HuH-7 (cell line): Measurements from ENCODE around the gene DKC1.
A peak's percentile ranks its signal among the peaks of the same experiment; 100 is the strongest.

Experiments used
- DNase-seq: peaks from one replicate; pipeline ENCODE4 v3.0.0; 2011; ENCODE audit warnings: low spot score

DKC1 gene

DNA sequence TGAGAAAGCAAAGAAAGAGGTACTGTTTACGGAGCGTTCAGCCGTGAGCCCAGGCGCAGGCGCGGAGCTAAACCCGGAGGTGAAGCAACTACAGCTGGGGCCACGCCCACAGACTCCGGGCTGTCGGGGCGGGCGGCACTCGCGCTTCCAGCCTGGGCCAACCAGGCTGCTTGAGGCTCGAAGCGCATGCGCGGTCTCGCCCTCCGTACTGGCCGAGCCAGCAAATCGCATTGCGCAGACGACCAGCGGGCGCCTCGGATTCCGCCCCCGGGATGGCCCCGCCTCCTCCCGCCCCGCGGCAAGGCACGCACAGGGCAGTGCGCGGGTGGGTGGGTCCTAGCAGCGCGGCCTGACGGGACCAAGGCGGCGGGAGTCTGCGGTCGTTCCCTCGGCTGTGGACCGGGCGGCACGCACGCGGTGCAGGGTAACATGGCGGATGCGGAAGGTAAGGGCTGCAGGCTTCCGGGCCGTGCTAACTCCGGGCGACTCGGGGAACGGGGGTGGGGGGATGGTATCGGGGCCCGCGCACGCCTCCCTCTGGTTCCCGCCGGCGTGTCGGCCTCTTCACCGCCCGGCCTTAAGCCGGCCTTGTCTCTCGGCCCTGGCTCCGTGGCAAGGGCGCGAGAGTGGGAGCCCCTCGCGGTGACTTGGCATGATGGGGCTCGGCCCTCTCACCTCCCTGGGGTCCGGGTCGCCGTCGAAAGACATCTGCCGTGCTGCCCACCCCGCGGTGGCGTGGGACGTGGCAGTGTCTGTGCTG lies at the start of gene DKC1:
DKC1 (plus strand) TSS at position 328 of the 760 bp plus-strand sequence; CDS start at position 430, 102 bp downstream.
- DNase-seq, result peak; percentile 89

DNA sequence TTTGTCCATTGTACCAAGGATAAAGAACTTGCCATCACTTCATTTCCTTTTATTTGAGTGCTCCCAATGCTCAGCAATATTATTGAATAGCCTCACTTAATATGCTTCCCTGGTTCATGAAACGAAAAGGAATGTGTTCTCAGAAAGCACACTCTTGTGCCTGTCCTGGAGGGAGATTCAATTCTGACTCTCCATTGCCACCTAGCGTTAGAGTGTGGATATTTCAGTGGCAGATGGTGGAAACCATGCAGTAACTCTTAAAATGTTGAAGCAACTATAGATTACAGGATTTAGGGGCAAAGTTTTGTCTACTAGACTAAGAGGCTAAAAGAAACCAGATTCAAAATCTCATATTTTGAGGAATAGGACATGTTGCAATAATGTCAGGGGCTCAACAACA lies 47.7 kb upstream of the DKC1 start:
- peak; percentile 26 for DNase-seq

DNA sequence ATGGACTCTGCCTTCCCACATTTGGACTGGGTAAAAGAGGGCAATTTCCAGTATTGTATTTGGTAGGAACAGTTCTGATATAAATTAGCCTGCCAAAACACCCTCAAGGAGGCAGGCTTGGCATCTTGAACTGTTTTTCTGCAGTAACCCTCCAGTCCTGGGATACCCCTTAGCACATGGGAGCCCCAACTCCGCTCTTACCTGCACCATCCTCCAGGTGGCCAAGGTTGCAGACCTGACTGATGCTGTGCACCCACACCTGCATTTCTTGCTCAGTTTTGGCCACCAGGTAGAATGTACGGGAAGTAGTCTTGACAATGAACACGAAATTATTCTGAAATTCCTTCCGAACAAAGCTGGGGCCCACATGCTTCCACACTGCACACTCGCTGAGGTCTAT lies 46.8 kb upstream of the DKC1 start:
- DNase-seq, result no peak

DNA sequence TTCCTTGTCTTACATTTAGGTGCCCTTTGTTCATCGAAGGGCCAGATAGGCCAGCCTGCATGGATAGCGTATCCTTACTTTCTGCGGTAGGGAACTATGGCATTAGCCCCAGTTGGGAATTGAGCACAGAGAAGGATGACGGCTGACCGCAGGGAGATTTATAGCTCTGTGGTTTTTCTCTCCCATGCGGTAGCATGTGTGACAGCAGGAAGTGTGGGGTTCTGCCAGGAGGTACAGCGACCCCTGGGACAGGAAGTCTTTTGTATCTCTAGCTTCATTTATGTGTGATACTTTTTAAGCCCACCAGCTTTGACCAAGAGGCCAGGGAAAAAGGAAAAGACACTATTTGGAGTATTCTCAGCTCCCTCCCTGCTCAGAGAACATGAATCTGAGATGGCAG lies 44.8 kb upstream of the DKC1 start:
- DNase-seq, result peak; percentile 6

DNA sequence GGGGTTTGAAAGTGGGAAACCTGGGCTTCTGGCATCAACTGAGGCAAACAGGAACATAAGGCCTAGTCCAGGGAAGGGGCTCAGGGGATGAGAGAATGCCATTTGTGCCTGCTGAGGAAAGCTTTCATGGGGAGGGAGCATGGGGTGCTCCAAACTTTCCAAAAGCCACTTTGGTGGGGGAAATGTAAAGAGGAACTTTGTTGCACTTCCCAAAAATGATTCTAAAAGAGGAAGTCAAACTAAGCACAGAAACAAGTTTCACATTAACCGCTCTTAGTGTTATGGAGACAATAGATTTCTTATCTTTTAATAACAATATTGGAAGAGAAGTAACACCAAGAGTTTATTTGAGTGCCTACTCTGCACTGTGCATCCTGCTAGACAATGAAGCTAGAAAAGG lies 44.0 kb upstream of the DKC1 start:
- no peak for DNase-seq

DNA sequence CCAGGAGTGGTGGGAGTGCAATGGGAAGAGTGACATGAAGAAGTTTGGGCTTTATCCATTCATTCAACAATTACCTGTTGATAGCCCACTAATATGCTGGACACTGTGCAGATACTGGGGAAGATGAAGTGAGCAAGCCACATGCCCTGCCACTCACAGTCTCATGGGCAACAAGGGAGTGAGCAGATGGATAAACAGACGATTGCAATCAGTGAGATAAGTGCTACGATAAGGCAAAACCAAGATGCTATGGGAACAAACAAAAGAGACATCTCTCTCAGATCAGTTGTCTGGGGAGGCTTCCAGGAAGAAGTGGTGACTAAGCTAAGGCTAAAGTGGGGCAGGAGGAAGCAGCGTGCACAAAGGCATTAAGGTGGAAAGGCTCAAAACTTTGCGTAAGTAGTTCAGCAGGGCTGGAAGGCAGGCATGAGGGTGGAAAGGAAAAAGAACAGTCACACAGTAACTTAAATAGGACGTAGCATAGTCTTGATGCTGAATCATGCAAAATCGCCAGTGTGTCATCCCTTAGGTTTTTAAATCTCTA lies 43.5 kb upstream of the DKC1 start:
- no peak for DNase-seq

DNA sequence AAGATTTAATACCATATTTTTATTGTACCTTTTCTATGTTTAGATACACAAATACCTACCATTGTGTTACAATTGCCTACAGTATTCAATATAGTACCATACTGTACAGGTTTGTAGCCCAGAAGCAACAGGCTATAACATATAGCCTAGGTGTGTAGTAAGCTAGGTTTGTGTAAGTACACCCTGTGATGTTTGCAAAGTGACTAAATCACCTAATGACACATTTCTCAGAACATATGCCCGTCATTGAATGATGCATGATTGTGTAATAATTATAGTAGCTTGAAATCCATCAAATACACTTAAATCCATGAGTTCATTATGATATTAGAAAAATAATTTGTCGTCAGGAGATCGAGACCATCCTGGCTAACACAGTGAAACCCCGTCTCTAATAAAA lies 42.6 kb upstream of the DKC1 start:
- no peak for DNase-seq

DNA sequence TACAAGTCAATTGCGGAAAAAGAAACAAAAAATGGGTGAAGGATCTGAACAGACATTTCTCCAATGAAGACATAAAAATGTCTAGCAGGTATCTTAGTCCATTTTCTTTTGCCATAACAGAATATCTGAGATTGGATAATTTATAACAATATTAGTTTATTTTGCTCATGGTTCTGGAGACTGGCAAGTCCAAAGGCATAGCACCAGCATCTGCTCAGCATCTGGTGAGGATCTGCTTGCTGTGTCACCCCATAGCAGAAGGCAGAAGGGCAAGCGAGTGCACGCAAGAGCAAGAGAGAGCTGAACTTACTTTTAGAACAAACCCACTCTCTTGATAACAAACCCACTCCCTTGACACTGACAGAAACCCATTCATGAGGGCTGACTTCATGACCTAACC lies 41.5 kb upstream of the DKC1 start:
- no peak for DNase-seq

DNA sequence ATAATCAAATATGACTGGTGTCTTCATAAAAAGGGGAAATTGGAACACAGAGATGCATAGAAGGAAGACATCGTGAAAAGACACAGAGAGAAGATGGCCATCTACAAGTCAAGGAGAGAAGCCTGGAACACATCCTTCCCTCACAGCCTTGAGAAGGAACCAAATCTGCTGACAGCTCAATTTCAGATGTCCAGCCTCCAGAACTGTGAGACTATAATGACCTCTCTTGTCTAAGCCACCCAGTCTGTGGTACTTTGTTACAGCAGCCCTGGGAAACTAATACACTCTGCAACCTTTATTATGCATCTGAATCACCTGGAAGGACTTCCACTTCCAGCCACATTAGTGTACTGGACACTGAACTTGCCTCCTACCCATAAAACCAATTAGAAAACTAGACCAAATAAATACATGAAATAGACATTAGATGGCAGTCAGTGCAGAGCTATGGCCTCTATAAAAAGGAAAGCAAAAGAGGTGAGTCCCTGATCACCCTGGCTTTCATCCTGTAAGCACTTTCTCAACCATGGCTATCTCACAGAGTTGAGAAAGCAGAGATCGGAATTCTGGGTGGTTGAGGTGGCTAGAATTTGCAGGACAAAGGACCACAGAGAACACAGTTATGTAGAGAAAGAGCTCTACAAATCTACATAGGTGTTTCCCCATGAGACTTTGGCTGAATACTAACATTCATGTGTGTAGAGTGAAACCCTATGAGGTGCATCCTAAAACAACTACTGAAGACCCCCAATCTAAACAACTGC lies 37.5 kb upstream of the DKC1 start:
- no peak for DNase-seq

DNA sequence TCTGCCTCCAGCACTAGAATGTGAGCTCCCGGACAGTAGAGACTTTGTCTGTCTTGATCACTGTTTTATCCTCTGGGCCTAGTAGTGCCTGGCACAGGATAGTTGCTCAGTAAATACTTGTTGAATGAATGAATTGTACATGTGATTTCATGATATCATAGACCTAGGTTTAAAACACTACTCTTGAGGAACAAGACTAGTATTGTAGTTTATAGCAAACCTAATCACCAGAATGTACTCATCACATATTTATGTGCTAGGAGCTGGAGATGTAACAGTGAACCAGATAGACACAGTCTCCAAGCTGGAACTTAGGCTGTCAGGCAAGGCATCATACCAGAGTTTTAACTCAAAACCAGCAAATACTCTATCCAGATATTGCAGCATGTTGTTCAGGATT lies 35.2 kb upstream of the DKC1 start:
- no peak for DNase-seq

DNA sequence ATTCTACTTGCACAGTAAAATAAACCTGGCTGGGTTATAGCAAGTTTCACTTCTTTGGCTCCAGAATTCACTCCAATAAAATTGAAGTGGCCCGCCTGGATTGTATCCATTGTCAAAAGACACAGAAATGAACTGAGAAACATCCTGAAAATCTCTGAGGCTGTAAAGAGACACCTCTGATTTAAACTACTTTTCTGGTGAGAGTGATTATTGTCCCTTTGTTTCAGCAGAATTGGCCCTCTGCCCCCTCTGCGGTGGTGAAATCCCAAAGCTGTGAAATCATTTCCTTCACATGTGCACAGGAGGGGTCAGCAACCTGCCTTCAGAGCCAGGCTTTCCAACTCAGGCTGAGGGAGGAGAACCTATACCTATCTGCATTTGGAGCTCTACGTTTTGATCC lies 34.8 kb upstream of the DKC1 start:
- DNase-seq, result no peak

DNA sequence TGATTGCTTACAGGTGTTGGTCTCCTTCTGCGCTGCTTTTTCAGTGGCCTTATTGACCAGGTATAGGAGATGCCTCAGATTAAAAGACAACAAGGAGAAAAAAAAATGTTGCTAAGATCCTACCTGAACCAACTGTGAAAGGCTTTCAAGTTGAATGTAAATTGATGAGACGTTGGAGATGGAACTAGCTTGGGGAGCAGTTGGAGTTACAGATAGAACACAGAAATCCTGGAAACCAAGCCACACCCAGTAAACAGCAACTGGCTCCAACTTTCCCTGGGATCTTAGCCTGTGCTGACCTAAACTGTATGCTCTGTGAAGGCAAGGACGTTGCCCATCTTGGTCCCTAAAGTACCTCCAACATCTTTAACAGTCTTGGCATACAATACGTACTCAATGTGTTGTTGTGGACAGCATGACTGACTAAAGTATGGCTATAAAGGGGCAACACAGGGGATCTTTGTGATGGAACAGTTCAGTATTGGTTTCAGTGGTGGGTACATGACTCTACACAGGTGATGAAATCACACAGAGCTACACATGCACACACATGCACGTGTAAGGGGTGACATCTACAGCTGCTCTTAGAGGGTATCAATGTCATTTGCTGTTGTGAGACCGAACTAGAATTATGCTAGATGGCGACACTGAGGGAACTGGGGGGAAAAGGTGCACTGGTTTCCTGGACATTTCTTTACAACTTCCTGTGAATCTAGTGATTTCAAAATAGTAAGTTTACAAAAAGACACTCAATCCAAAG lies 34.1 kb upstream of the DKC1 start:
- no peak for DNase-seq

DNA sequence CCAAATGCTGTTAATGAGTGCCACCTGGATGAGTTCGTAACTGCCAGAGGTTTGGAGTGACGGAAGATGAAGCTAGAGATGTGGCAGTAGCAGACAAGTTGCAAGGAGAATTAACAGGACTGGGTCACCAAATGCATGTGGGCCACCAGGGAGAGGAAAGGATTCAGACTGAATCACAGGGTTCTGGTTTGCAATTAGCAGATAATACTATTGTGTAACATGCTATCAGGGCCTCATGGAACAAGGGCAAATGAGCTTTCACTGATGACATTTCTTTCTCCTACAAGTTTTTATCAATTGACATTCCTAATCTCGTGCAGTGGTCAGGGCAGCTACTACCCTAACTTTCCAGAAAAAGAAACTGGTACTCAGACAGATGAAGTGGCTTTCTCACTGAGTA lies 33.2 kb upstream of the DKC1 start:
- no peak for DNase-seq

DNA sequence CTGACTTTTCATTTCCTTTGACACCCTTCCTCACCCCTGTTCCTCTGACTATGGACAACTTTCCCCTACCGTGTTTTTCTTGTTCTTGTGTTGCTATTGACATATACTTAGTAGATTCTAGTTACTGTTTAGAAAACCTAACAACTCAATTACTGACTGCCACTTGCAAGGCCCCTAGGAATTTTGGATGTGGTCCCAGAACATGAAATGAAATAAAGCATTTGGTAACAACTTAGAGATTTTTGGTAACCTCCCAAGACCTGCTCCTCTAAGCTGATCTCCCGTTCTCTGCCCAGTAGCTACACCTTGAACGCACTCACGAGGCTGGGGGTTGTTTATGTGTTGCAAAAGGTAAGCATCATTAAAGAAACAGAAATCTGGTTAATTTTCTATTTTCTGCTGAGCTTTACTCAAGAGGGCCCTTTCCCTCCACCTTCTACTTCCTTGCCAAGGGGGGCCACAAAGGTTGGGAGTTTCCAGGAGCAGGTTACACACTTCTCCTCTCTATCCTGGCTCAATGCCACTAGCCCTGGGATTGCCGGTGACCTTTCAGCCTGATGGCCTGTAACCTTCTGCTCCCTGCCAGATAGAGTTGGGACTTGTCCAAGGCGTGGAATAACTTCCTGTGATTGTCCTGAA lies 32.3 kb upstream of the DKC1 start:
- DNase-seq, result no peak

DNA sequence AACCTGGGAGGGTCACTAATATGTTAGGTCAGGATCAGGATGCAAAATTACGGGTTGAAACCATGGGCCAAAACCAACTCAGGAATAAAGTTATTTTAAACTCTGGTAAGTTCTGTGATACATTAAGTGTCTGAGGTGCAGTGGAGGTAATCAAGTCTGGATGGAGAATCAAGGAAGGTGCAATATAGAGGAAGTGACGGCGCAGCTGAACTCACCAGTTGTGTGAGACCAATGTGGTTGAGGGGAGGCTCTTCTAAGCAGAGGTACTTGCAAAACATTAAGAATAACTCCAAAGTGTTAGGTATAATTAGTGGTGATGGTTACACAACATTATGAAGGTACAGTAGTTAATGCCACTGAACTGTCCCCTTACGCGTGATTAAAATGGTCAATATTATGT lies 31.5 kb upstream of the DKC1 start:
- no peak for DNase-seq

DNA sequence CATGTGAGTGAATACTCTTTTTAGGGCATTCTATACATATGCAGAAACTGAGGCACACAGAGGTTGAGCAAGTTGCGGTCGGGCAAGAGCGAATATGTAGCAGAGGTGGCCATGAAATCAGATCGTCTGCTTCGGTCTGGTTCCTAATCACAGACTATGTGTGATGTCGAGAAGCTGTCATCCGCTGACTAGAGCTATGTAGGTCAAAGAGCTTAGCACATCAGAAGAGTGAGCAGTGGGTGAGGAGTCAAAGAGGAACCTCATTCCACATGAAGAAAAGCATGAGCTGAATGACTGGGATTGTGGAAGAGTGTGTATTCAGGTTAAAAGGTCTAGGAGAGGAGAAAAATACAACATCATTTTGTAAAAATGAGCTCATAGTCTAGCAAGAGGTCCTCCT lies 30.8 kb upstream of the DKC1 start:
- no peak for DNase-seq

DNA sequence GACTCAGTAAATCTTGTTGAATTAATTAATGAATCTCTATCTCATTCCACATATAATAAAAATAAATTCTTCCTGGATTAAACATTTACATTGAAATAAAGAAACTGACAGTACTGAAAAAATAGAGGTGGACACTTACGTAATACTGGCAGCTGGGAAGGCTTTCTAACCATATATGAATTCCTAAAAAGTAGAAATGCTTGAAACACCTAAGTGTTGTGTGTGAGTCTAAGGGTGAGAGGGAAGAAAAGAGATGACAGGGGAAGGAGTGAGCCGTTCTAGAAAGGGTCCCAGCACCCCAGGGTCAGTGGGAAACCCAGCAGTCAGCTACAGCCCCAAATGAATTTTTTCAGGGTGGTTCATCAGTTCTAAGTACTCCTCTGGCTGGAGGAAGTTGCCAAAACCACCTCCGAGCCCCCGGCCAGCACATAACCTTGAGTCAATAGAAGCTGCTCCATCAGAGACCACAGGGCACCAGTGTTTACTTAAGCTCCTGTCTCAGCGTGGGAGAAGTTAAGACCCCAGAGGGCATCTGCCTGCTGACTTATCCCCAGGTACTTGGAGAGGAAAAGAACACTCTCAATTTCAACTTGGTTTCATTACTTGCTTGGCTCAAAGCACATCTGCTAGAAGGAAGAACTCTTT lies 30.1 kb upstream of the DKC1 start:
- DNase-seq, result no peak

DNA sequence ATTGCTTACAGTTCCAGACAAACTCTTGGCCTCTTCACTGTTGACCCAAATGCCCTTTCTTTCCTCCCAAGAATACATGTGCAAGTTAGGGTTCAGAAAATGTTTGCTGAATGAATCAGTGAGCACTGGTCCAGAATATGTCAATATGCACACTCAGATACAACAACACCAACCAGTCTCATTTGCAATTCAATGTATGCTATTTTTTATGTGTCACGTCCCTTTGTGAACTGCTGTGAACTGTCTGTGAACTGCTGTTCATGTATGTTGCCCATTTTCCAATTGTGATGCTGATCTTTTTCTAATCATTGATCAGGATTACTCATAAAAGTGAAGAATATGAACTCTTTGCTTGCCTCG lies 29.6 kb upstream of the DKC1 start:
- DNase-seq, result no peak

DNA sequence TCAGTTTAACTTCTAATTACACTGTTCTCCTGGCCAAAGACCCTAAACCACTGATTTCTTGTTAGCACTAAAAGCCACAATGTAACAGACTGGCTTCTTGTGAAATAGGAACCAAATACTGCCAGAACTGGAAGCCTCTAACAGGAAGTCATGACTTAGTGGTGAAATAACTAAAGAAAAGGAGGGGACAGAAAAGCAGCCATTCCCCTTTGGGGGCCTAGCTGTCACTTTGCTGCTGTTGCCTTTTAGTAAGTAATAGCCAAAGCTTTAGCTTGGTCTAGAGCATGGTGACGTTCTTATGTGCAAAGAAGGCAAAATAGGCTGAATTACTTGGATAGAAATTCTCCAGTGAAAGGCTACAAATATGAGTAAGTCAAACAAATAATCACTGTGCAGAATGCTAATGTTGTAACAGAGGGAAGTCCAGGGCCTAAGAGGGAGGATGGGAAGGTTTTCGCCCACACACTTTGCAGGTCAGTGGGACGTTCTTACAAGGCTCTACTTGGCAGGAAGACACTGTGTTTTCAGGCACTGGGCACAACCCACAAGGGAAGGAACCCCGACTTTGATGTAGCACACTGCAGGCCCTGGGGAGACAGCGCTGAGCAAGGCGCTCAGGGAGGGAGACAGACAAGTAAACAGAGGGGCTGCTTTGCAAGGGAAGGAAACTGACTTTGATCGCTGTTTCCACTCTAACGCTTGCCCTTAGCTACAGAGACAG lies 28.4 kb upstream of the DKC1 start:
- DNase-seq, result no peak

DNA sequence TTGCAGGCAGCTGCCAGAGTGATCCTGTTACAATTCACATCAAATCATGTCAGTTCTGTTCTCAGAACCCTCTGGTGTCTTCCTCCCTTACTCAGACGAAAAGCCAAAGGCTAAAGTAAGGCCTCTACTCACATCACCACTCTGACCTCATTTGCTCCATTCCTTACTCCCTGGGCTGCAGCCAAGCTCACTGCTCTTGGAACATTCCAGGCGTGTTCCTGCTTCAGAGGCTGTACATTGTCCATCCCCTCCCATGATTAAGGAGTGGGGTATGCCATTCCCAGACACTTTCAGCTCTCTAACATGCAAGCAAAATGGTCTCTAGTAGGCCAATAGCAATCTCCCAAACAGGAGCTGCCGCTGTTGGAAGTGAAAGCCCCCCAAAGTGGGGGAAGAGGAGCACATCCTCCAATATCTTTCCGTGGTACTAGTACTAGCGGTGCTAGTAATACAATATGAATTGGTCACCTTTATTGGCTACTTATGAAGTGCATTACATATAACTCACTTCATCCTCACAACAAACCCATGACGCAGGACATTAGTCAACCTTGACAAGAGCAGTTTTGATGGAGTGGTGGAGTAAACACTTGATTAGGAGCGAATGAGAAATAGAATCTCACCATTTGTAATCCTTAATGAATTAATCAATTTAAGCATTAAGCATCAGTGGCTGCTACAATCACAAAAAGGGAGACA lies 26.8 kb upstream of the DKC1 start:
- DNase-seq, result no peak
